ENCODE data around the gene TRAPPC5.

Gene TRAPPC5

GRCh38 chr19:7680606-7681339 lies at the start of gene TRAPPC5:
Gene TRAPPC5 (plus strand): TSS chr19:7680833. CDS start chr19:7682254, 1,421 bp downstream.
- TF ChIP-seq, protein P1, sequence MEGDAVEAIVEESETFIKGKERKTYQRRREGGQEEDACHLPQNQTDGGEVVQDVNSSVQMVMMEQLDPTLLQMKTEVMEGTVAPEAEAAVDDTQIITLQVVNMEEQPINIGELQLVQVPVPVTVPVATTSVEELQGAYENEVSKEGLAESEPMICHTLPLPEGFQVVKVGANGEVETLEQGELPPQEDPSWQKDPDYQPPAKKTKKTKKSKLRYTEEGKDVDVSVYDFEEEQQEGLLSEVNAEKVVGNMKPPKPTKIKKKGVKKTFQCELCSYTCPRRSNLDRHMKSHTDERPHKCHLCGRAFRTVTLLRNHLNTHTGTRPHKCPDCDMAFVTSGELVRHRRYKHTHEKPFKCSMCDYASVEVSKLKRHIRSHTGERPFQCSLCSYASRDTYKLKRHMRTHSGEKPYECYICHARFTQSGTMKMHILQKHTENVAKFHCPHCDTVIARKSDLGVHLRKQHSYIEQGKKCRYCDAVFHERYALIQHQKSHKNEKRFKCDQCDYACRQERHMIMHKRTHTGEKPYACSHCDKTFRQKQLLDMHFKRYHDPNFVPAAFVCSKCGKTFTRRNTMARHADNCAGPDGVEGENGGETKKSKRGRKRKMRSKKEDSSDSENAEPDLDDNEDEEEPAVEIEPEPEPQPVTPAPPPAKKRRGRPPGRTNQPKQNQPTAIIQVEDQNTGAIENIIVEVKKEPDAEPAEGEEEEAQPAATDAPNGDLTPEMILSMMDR (IDR thresholded peaks at IDR 0.05; ENCODE audit: low read length, missing control alignments), result peak; percentile 30
- H3K4me3 ChIP-seq (replicated peaks; ENCODE audit: low read depth, low read length), result peak within 1 kb of the TSS; percentile 94
- DNase-seq (ENCODE audit: low read depth), result peak; percentile 84

GRCh38 chr19:7631577-7631976 lies 49.1 kb upstream of the TRAPPC5 start:
- no peak for DNase-seq (ENCODE audit: low read depth)
- no peak overlapping the region for H3K4me3 ChIP-seq (replicated peaks; ENCODE audit: low read depth, low read length)

GRCh38 chr19:7632340-7633203 lies 48.1 kb upstream of the TRAPPC5 start:
- DNase-seq (ENCODE audit: low read depth), result no peak
- H3K4me3 ChIP-seq (replicated peaks; ENCODE audit: low read depth, low read length), result no peak overlapping the region
- TF ChIP-seq, protein P1 (IDR thresholded peaks at IDR 0.05; ENCODE audit: low read length, missing control alignments), result no peak

More at GRCh38 chr19:7631577-7631976, 49.1 kb upstream of the TRAPPC5 start:
- TF ChIP-seq, protein P1 (IDR thresholded peaks at IDR 0.05; ENCODE audit: low read length, missing control alignments), result no peak

DNA sequence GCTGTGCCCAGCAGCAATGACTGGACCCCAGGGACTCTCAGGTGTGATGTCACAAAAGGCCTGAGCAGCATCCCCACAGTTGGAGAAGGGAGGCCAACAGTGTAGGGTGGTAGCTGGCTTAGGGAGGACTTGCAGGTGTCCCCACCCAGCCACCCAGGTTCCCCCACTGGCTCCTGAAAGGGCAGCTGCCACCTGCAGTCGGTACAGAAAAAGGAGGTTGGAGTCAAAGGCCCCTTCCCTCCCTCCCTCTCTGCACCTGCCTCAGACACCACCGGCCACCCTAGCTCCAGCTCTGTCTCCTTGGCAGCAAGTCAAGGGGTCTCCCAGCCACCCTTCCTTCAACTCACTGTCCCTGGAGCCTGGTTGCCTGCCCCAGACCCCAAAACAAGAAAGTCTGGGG lies 46.9 kb upstream of the TRAPPC5 start, which contains the start of gene PCP2:
TSS of gene PCP2 (minus strand) at position 22 of the 400 bp plus-strand sequence. CDS start 262 bp downstream, outside the sequence.
- TF ChIP-seq, protein P1 (IDR thresholded peaks at IDR 0.05; ENCODE audit: low read length, missing control alignments), result no peak
- DNase-seq (ENCODE audit: low read depth), result no peak

GRCh38 chr19:7635670-7636069 lies 45.0 kb upstream of the TRAPPC5 start:
- DNase-seq (ENCODE audit: low read depth), result no peak
- H3K4me3 ChIP-seq (replicated peaks; ENCODE audit: low read depth, low read length), result no peak overlapping the region
- TF ChIP-seq, protein P1 (IDR thresholded peaks at IDR 0.05; ENCODE audit: low read length, missing control alignments), result no peak

More for the DNA sequence above, 46.9 kb upstream of the TRAPPC5 start, which contains the start of gene PCP2:
- no peak within 1 kb of the TSS for H3K4me3 ChIP-seq (replicated peaks; ENCODE audit: low read depth, low read length)

DNA sequence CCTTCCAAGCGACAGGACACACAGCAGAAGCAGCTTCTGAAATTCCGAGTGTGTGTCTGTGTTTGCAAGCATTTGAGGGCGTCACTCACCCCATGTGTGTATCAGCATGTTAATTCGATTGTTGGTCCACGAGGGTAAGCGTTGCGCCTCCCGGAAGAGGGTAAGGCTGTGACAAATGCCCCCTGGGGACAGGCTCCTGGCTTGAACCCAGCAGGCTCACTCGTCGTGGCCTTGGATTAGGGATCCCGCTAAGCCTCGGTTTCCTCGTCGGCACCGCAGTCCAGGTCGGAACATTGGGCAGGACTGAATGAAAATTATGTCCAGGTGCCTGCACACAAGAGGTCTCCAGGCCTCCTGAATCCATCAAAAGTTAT lies 44.3 kb upstream of the TRAPPC5 start:
- H3K4me3 ChIP-seq (replicated peaks; ENCODE audit: low read depth, low read length), result peak overlapping the region; percentile 64
- TF ChIP-seq, protein P1 (IDR thresholded peaks at IDR 0.05; ENCODE audit: low read length, missing control alignments), result no peak
- no peak for DNase-seq (ENCODE audit: low read depth)

All from fibroblast of pulmonary artery (primary cell).